HepG2 (cell line): ENCODE data around the gene FOXN3. TPM values are rescaled to one million over a fixed set of nuclear protein-coding genes. Genes with fewer than 3 reads are reported as not detected.

Experiments used
- ATAC-seq: fragments of 200-7000 bp; cut with Tn5 transposase; 3 replicates; pipeline ENCODE4 v1.9.1; 2020; ENCODE audit warnings: mild to moderate bottlenecking, moderate library complexity
- BruUV-seq: library from RNA; stranded (reverse); fragments of 400-500 nt; replicated peaks from 2 replicates; lab custom pipeline; 2021; lab: Mats Ljungman, UMichigan
- CTCF ChIA-PET: fragments of 300-600 bp; formaldehyde crosslinking; extraction: SDS; loops from one replicate; lab custom pipeline; 2021; ENCODE audit warnings: low total read pairs, inconsistent platforms, low intra/inter-chr PET ratio; lab: Yijun Ruan, JAX
- POLR2A ChIA-PET: fragments of 350-600 bp; sonication (Branson Sonifier 250); formaldehyde crosslinking; loops from one replicate; lab custom pipeline; 2020; ENCODE audit warnings: antibody characterized with exemption, inconsistent platforms; lab: Yijun Ruan, JAX
- DNase-seq: peaks from one replicate; pipeline ENCODE4 v3.0.0-alpha.2; 2015; ENCODE audit warnings: low spot score
- FAIRE-seq: peaks from 3 replicates; lab custom pipeline; 2011; peaks lifted over from hg19 to GRCh38; lab: Jason Lieb, UNC
- H2AFZ ChIP-seq: one replicate; pipeline ENCODE4 v1.6.1; 2011; ENCODE audit warnings: low read length, inconsistent platforms
- H3K27ac ChIP-seq: fragments of 300-600 bp; 3 replicates; pipeline ENCODE4 v1.8.0; 2011; ENCODE audit warnings: mixed run types, mild to moderate bottlenecking, mixed read lengths, low read length, inconsistent platforms; ENCODE audit not compliant: insufficient read depth; ENCODE audit errors: extremely low read length
- H3K27me3 ChIP-seq, 2 experiments: fragments of 200-600 bp in 1 of 2; 2 replicates in 1 of 2; 3 replicates in 1 of 2; pipeline versions ENCODE4 v1.6.0 to v1.8.0; 2011; ENCODE audit warnings: low read length in 2 of 2, mild to moderate bottlenecking in 2 of 2, moderate library complexity in 2 of 2, inconsistent platforms in 1 of 2; ENCODE audit not compliant: insufficient read depth in 2 of 2, control insufficient read depth in 1 of 2
- H3K36me3 ChIP-seq, 2 experiments: fragments of 200-600 bp in 1 of 2; replicated peaks in 1 of 2; 2 replicates in 1 of 2; 3 replicates in 1 of 2; pipeline versions ENCODE4 v1.5.1 to v1.8.0; 2011; ENCODE audit warnings: low read length in 2 of 2, inconsistent platforms in 1 of 2; ENCODE audit not compliant: insufficient read depth in 2 of 2, control insufficient read depth in 1 of 2
- H3K4me1 ChIP-seq: 2 replicates; pipeline ENCODE4 v1.5.1; 2012; ENCODE audit warnings: low read length, inconsistent platforms; ENCODE audit not compliant: insufficient read depth
- H3K4me2 ChIP-seq: 2 replicates; pipeline ENCODE4 v1.6.0; 2011; ENCODE audit warnings: low read depth, low read length, inconsistent platforms
- H3K4me3 ChIP-seq, 3 experiments: fragments of 200-600 bp in 1 of 3; sonication (generic), shearing (Covaris generic) in 1 of 3; replicated peaks in 1 of 3; 2 replicates each; pipeline ENCODE4 v1.5.1; 2011 to 2016; ENCODE audit warnings: low read length in 3 of 3, inconsistent platforms in 2 of 3, low read depth in 2 of 3, mild to moderate bottlenecking in 2 of 3, control low read depth in 1 of 3, mixed read lengths in 1 of 3; ENCODE audit not compliant: insufficient read depth in 1 of 3
- H3K79me2 ChIP-seq: one replicate; pipeline ENCODE4 v1.6.1; 2011; ENCODE audit warnings: low read length, inconsistent platforms; ENCODE audit not compliant: insufficient read depth
- H3K9ac ChIP-seq: 2 replicates; pipeline ENCODE4 v1.6.0; 2011; ENCODE audit warnings: mild to moderate bottlenecking, low read depth, low read length, inconsistent platforms; ENCODE audit not compliant: insufficient read depth
- H3K9me3 ChIP-seq: 2 replicates; pipeline ENCODE4 v1.5.1; 2012; ENCODE audit warnings: mild to moderate bottlenecking, low read length
- H4K20me1 ChIP-seq: 2 replicates; pipeline ENCODE4 v1.6.0; 2011; ENCODE audit warnings: inconsistent platforms, mild to moderate bottlenecking, low read length, moderate library complexity; ENCODE audit not compliant: insufficient read depth
- CC2D1A ChIP-seq: sonication (generic); formaldehyde crosslinking; IDR thresholded peaks from 2 replicates; pipeline ENCODE4 v1.8.1; 2023; ENCODE audit warnings: mild to moderate bottlenecking, missing genetic modification reagents
- FUBP1 ChIP-seq: sonication (generic); formaldehyde crosslinking; IDR thresholded peaks from 2 replicates; pipeline ENCODE4 v1.5.1; 2020; ENCODE audit warnings: missing genetic modification reagents, mild to moderate bottlenecking, borderline replicate concordance
- KLF9 ChIP-seq: IDR thresholded peaks from 2 replicates; pipeline ENCODE4 v1.6.1; 2016; ENCODE audit warnings: low read depth
- MED1 ChIP-seq: sonication (generic); formaldehyde crosslinking; IDR thresholded peaks from 2 replicates; pipeline ENCODE4 v1.4.0; 2020; ENCODE audit warnings: missing genetic modification reagents
- NR2F2 ChIP-seq: IDR thresholded peaks from 2 replicates; pipeline ENCODE4 v1.6.1; 2012; ENCODE audit warnings: low read depth, inconsistent platforms, borderline replicate concordance
- SIX4 ChIP-seq: sonication (generic); formaldehyde crosslinking; IDR thresholded peaks from 2 replicates; pipeline ENCODE4 v1.4.0; 2020; ENCODE audit warnings: missing genetic modification reagents
- SRSF9 ChIP-seq: fragments of 200-400 bp; formaldehyde crosslinking; IDR thresholded peaks from 2 replicates; pipeline ENCODE4 v1.6.1; 2018; ENCODE audit warnings: borderline replicate concordance, mild to moderate bottlenecking, low read depth, low read length; ENCODE audit not compliant: insufficient read depth, poor library complexity, severe bottlenecking
- TSC22D2 ChIP-seq: sonication (generic); formaldehyde crosslinking; IDR thresholded peaks from 2 replicates; pipeline ENCODE4 v1.5.1; 2020; ENCODE audit warnings: missing genetic modification reagents, mild to moderate bottlenecking, borderline replicate concordance
- ZFP36L2 ChIP-seq: sonication (generic); formaldehyde crosslinking; IDR thresholded peaks from 2 replicates; pipeline ENCODE4 v1.4.0; 2020; ENCODE audit warnings: missing genetic modification reagents
- ZMYM4 ChIP-seq: sonication (generic); formaldehyde crosslinking; IDR thresholded peaks from 2 replicates; pipeline ENCODE4 v1.8.1; 2023; ENCODE audit warnings: mild to moderate bottlenecking, missing genetic modification reagents
- ZNF136 ChIP-seq: sonication (generic); formaldehyde crosslinking; IDR thresholded peaks from 2 replicates; pipeline ENCODE4 v1.8.1; 2022; ENCODE audit warnings: low read depth, mild to moderate bottlenecking, moderate library complexity, missing genetic modification reagents
- ZNF205 ChIP-seq: IDR thresholded peaks from 2 replicates; pipeline ENCODE4 v1.6.1; 2018; ENCODE audit warnings: missing biosample characterization, missing genetic modification reagents
- ZNF230 ChIP-seq: sonication (generic); formaldehyde crosslinking; IDR thresholded peaks from 2 replicates; pipeline ENCODE4 v1.4.0; 2020; ENCODE audit warnings: mild to moderate bottlenecking, missing genetic modification reagents
- ZNF816 ChIP-seq: sonication (generic); formaldehyde crosslinking; IDR thresholded peaks from 2 replicates; pipeline ENCODE4 v1.8.0; 2022; ENCODE audit warnings: missing genetic modification reagents, mild to moderate bottlenecking, borderline replicate concordance
- ZSCAN22 ChIP-seq: sonication (generic); formaldehyde crosslinking; IDR thresholded peaks from 2 replicates; pipeline ENCODE4 v1.4.0; 2020; ENCODE audit warnings: mild to moderate bottlenecking, missing genetic modification reagents
- WGBS: methylation state at CpG from one replicate; pipeline ENCODE4 v1.1.6; 2017; ENCODE audit warnings: low lambda C conversion rate; 5-methylcytosine and 5-hydroxymethylcytosine counted together
- in situ Hi-C: cut with HindIII; loops from 2 replicates; pipeline ENCODE4 v1.10.0; 2017; ENCODE audit warnings: low pct_unique_long_range_greater_than_20kb; ENCODE audit not compliant: extremely low pct_ligation_motif_present
- intact Hi-C: fragments of 100-400 bp; cut with micrococcal nuclease; formaldehyde crosslinking; loops from one replicate; pipeline ENCODE4 v1.10.0; 2022; ENCODE audit not compliant: unreplicated experiment
- polyA plus RNA-seq, 8 experiments: library from polyadenylated mRNA; depleted of rRNA in 3 of 8; stranded (reverse) in 7 of 8; unstranded in 1 of 8; fragments of >200 nt; fragmentation: Illumina TruSeq in 4 of 8; extraction: Trizol in 4 of 8; gene quantifications; 2 replicates each; pipeline versions ENCODE4 v1.2.1 to v1.2.3, GENCODE V29; 2011 to 2016; ENCODE audit warnings: low read depth in 4 of 8, missing spikeins in 1 of 8, mixed read lengths in 1 of 8; ENCODE audit not compliant: insufficient read depth in 1 of 8
- total RNA-seq, 5 experiments: library from RNA; depleted of rRNA; stranded (reverse); fragments of >200 nt; fragmentation: Illumina TruSeq; extraction: Trizol; gene quantifications; 2 replicates each; pipeline ENCODE4 v1.2.3, GENCODE V29; 2016; ENCODE audit warnings: low read depth in 1 of 5
- TF ChIP-seq, protein P1 (sequence below): fragments of 450-650 bp; IDR thresholded peaks from 2 replicates; pipeline ENCODE4 v1.6.1; 2017
- TF ChIP-seq, protein P2 (sequence below): sonication (generic); formaldehyde crosslinking; IDR thresholded peaks from 2 replicates; pipeline ENCODE4 v1.5.0; 2020; ENCODE audit warnings: missing genetic modification reagents, mild to moderate bottlenecking, borderline replicate concordance
- TF ChIP-seq, protein P3 (sequence below): sonication (generic); formaldehyde crosslinking; conservative IDR thresholded peaks from 2 replicates; pipeline ENCODE4 v1.4.0; 2020; ENCODE audit warnings: missing genetic modification reagents

The FOXN3 gene
- total and polyA plus RNA-seq, 2 of the 13 experiments (the other 11 are each of a cell fraction or from before 2014, with no cell fraction given) = 32.4 to 70.2 TPM

DNA sequence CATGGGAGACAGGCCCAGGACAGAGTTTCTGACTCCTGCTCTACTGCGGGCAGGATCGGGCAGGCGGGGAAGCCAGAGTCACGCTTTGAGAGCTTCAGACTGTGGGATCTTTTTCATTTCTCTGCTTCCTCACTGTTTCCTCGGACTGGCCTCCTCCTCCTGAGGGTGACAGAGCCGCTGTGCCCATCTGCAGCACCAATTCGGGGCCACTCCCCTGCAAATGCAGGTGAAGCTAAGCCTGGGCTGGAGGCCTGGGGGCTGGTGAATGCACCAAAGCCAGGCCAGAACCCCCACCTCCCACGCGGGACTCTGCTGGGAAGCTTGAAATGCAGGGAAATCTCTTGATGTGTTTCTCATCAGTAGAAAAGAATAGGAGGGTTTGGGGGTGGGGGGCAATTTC, 77.5 kb downstream of the FOXN3 start:
- POLR2A ChIA-PET = interaction anchor here (0.6 to 4.2 kb wide), 8 partner anchors 9 to 571 kb away, joined by 3 to 28 read pairs (median 4); no protein-coding TSS in a partner anchor
- H3K4me2 ChIP-seq = 0 out of 2 replicates have a peak overlapping the region, but pooled peaks have one; percentile 21
- CTCF ChIA-PET = no interaction called here
- peak overlapping the region; percentile 51; the same call in 1 of the 2 replicates for H3K9ac ChIP-seq
- WGBS = 87% methylated on average over 5 of the region's 9 CpGs
- DNase-seq (no peak), FAIRE-seq (no peak), ATAC-seq (peak; percentile 21)
- H3K79me2 ChIP-seq = peaks cover 54% of the 10 kb centered on the region
- in situ Hi-C loops (no loop called here), intact Hi-C loops (loop anchor here (5.0 kb wide), 1 partner anchor 78 kb away; the partner anchor contains the start of gene FOXN3)
- no peak overlapping the region for H2AFZ ChIP-seq
- H4K20me1 ChIP-seq = no peaks in the 10 kb centered on the region
- peak overlapping the region; percentile 72 for H3K27ac ChIP-seq
- no peaks in the 10 kb centered on the region for H3K9me3 ChIP-seq
- H3K4me1 ChIP-seq = peaks cover 72% of the 10 kb centered on the region
- H3K27me3 ChIP-seq = no peaks in the 10 kb centered on the region
- H3K4me3 ChIP-seq = no peak overlapping the region
- H3K36me3 ChIP-seq = peaks cover 11 to 24% of the 10 kb centered on the region in 2 experiments
- BruUV-seq = no TSS peak
- TF ChIP-seq SRSF9 (no peak), ZSCAN22 (CRISPR knock-in tag) (no peak), ZFP36L2 (CRISPR knock-in tag) (no peak), FUBP1 (no peak), ZMYM4 (CRISPR knock-in tag) (no peak), ZNF205 (CRISPR knock-in tag) (no peak), ZNF816 (CRISPR knock-in tag) (0 out of 2 replicates have a peak, but pooled peaks have one; percentile 23), CC2D1A (CRISPR knock-in tag) (no peak), MED1 (CRISPR knock-in tag) (no peak), KLF9 (CRISPR knock-in tag) (no peak), SIX4 (CRISPR knock-in tag) (no peak), ZNF136 (CRISPR knock-in tag) (0 out of 2 replicates have a peak, but pooled peaks have one; percentile 15), NR2F2 (no peak), ZNF230 (CRISPR knock-in tag) (no peak), TSC22D2 (no peak)
- TF ChIP-seq, protein P1, sequence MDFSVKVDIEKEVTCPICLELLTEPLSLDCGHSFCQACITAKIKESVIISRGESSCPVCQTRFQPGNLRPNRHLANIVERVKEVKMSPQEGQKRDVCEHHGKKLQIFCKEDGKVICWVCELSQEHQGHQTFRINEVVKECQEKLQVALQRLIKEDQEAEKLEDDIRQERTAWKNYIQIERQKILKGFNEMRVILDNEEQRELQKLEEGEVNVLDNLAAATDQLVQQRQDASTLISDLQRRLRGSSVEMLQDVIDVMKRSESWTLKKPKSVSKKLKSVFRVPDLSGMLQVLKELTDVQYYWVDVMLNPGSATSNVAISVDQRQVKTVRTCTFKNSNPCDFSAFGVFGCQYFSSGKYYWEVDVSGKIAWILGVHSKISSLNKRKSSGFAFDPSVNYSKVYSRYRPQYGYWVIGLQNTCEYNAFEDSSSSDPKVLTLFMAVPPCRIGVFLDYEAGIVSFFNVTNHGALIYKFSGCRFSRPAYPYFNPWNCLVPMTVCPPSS = no peak
- TF ChIP-seq, protein P2, sequence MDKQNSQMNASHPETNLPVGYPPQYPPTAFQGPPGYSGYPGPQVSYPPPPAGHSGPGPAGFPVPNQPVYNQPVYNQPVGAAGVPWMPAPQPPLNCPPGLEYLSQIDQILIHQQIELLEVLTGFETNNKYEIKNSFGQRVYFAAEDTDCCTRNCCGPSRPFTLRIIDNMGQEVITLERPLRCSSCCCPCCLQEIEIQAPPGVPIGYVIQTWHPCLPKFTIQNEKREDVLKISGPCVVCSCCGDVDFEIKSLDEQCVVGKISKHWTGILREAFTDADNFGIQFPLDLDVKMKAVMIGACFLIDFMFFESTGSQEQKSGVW (CRISPR knock-in tag) = no peak
- TF ChIP-seq, protein P3, sequence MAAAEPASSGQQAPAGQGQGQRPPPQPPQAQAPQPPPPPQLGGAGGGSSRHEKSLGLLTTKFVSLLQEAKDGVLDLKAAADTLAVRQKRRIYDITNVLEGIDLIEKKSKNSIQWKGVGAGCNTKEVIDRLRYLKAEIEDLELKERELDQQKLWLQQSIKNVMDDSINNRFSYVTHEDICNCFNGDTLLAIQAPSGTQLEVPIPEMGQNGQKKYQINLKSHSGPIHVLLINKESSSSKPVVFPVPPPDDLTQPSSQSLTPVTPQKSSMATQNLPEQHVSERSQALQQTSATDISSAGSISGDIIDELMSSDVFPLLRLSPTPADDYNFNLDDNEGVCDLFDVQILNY (CRISPR knock-in tag) = no peak
